ENCODE results near the gene RGSL1. TPM values are rescaled to one million over a fixed set of nuclear protein-coding genes. Genes with fewer than 3 reads are reported as not detected.

Gene RGSL1
- total RNA-seq, 4 donors from 2014 or later, result 0.42 to 0.61 TPM; not detected in 2

- Histone ChIP-seq H3K36me3 (peaks cover 0 to 53% (median 10%) of the 10 kb centered on the region in 3 donors), H3K27ac (no peak overlapping the region), H3K27me3 (no peaks in the 10 kb centered on the region), H3K9me3 (no peaks in the 10 kb centered on the region), H3K4me3 (no peak overlapping the region), H3K4me1 (peaks cover 10 to 45% (median 13%) of the 10 kb centered on the region in 3 donors)
- no peak for TF ChIP-seq CTCF (IDR thresholded peaks at IDR 0.05)
- no peak for TF ChIP-seq POLR2A (IDR thresholded peaks at IDR 0.05)
- intact Hi-C loops (cut with DNase I), result no loop called here
- DNase-seq, result no peak
- 96 to 97% methylated on average over 4 of the region's 4 CpGs for WGBS, 2 donors
Measured at GRCh38 chr1:182584746-182585145, 134.8 kb downstream of the RGSL1 start.

- Histone ChIP-seq H3K27me3 (no peaks in the 10 kb centered on the region), H3K9me3 (no peaks in the 10 kb centered on the region), H3K36me3 (peaks cover 0 to 37% (median 0%) of the 10 kb centered on the region in 3 donors), H3K4me1 (peaks cover 10 to 45% (median 13%) of the 10 kb centered on the region in 3 donors), H3K27ac (no peak overlapping the region), H3K4me3 (no peak overlapping the region)
- TF ChIP-seq CTCF (IDR thresholded peaks at IDR 0.05), result no peak
- no peak for TF ChIP-seq POLR2A (IDR thresholded peaks at IDR 0.05)
- no peak for DNase-seq
- intact Hi-C loops (cut with DNase I), result no loop called here
- WGBS, 2 donors, result 91 to 96% methylated on average over 11 of the region's 11 CpGs
Measured at GRCh38 chr1:182586380-182586779, 136.4 kb downstream of the RGSL1 start.

GRCh38 chr1:182587093-182587492, 137.1 kb downstream of the RGSL1 start:
- intact Hi-C loops (cut with DNase I), result no loop called here
- Histone ChIP-seq H3K36me3 (peaks cover 0 to 30% (median 0%) of the 10 kb centered on the region in 3 donors), H3K27ac (no peak overlapping the region), H3K4me3 (no peak overlapping the region), H3K27me3 (no peaks in the 10 kb centered on the region), H3K9me3 (no peaks in the 10 kb centered on the region), H3K4me1 (peaks cover 10 to 45% (median 13%) of the 10 kb centered on the region in 3 donors)
- no peak for DNase-seq
- TF ChIP-seq POLR2A (IDR thresholded peaks at IDR 0.05), result no peak
- TF ChIP-seq CTCF (IDR thresholded peaks at IDR 0.05), result no peak
- 0% methylated on average over 1 of the region's 1 CpG for WGBS, 2 donors

GRCh38 chr1:182587666-182588499, 137.9 kb downstream of the RGSL1 start:
- intact Hi-C loops (cut with DNase I), result no loop called here
- Histone ChIP-seq H3K4me1 (peaks cover 10 to 43% (median 13%) of the 10 kb centered on the region in 3 donors), H3K27ac (peak overlapping the region; percentile 94 to 97 (median 96)), H3K27me3 (no peaks in the 10 kb centered on the region), H3K4me3 (peak overlapping the region; percentile 63 to 85 (median 74)), H3K9me3 (no peaks in the 10 kb centered on the region), H3K36me3 (peaks cover 0 to 22% (median 0%) of the 10 kb centered on the region in 3 donors)
- no peak for TF ChIP-seq POLR2A (IDR thresholded peaks at IDR 0.05)
- TF ChIP-seq CTCF (IDR thresholded peaks at IDR 0.05), result no peak
- DNase-seq, result no peak
- WGBS, 2 donors, result 40 to 46% methylated on average over 4 of the region's 4 CpGs
